DND-41 (cell line): ENCODE data around the gene DAB1.
"Not testable (repeated sequence)": the region's sequence is repeated elsewhere in the genome, so short reads cannot be mapped to it uniquely, and the experiment has no call there.

ENCODE experiments used
- EZH2 ChIP-seq: IDR thresholded peaks from 3 replicates; pipeline ENCODE4 v1.6.1; 2012; ENCODE audit warnings: borderline replicate concordance, low read depth, mild to moderate bottlenecking, moderate library complexity, low read length, inconsistent platforms; ENCODE audit not compliant: severe bottlenecking
- TF ChIP-seq, protein P1 (sequence below): IDR thresholded peaks from 2 replicates; pipeline ENCODE4 v1.5.1; 2012; ENCODE audit warnings: borderline replicate concordance, low read length, moderate library complexity, mild to moderate bottlenecking; ENCODE audit not compliant: poor library complexity, severe bottlenecking; ENCODE audit errors: extremely low read depth

DNA sequence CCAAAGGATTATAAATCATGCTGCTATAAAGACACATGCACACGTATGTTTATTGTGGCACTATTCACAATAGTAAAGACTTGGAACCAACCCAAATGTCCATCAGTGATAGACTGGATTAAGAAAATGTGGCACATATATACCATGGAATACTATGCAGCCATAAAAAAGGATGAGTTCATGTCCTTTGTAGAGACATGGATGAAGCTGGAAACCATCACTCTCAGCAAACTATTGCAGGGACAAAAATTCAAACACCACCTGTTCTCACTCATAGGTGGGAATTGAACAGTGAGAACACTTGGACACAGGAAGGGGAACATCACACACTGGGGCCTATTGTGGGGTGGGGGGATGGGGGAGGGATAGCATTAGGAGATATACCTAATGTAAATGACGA lies 203.0 kb downstream of the DAB1 start:
- TF ChIP-seq, protein P1, sequence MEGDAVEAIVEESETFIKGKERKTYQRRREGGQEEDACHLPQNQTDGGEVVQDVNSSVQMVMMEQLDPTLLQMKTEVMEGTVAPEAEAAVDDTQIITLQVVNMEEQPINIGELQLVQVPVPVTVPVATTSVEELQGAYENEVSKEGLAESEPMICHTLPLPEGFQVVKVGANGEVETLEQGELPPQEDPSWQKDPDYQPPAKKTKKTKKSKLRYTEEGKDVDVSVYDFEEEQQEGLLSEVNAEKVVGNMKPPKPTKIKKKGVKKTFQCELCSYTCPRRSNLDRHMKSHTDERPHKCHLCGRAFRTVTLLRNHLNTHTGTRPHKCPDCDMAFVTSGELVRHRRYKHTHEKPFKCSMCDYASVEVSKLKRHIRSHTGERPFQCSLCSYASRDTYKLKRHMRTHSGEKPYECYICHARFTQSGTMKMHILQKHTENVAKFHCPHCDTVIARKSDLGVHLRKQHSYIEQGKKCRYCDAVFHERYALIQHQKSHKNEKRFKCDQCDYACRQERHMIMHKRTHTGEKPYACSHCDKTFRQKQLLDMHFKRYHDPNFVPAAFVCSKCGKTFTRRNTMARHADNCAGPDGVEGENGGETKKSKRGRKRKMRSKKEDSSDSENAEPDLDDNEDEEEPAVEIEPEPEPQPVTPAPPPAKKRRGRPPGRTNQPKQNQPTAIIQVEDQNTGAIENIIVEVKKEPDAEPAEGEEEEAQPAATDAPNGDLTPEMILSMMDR, result not testable (repeated sequence)
- not testable (repeated sequence) for TF ChIP-seq EZH2
